Measurements from ENCODE around the gene BARHL2.

DNA sequence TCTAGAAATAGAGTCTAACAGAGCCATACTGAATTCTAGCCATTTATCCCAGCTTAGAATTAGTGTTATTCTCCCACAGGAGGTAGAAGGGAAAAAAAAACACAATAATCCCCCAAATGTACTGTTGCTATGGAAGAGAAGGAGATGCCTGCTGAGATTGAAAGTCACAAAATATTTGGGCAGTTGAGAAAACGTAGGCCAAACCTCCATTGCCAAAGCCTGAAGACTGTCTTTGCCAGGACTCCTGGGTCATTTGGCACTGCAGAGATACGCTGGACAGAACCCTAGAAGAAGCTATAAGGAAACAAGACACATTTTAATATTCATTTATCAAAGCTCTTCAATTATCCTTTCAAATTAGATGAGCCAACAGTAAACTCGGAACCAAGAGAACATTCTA lies 22.3 kb downstream of the BARHL2 start:
- no peak for TF ChIP-seq POLR2AphosphoS5 (IDR thresholded peaks at IDR 0.05)
- TF ChIP-seq, protein P1, sequence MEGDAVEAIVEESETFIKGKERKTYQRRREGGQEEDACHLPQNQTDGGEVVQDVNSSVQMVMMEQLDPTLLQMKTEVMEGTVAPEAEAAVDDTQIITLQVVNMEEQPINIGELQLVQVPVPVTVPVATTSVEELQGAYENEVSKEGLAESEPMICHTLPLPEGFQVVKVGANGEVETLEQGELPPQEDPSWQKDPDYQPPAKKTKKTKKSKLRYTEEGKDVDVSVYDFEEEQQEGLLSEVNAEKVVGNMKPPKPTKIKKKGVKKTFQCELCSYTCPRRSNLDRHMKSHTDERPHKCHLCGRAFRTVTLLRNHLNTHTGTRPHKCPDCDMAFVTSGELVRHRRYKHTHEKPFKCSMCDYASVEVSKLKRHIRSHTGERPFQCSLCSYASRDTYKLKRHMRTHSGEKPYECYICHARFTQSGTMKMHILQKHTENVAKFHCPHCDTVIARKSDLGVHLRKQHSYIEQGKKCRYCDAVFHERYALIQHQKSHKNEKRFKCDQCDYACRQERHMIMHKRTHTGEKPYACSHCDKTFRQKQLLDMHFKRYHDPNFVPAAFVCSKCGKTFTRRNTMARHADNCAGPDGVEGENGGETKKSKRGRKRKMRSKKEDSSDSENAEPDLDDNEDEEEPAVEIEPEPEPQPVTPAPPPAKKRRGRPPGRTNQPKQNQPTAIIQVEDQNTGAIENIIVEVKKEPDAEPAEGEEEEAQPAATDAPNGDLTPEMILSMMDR (IDR thresholded peaks at IDR 0.05): no peak

All from suprapubic skin (tissue), 3 donors.